GM18861 (cell line): ENCODE data around the gene TDRD10.

Experiments used
- ATAC-seq: cut with Tn5 transposase; IDR thresholded peaks from one replicate; pipeline ENCODE4 v1.9.1; 2021; ENCODE audit not compliant: unreplicated experiment

The TDRD10 gene

GRCh38 chr1:154575951-154576566 is 74.0 kb downstream of the TDRD10 start:
- no peak for ATAC-seq

GRCh38 chr1:154577346-154578057 is 75.5 kb downstream of the TDRD10 start:
- no peak for ATAC-seq

GRCh38 chr1:154578058-154578418 is 76.0 kb downstream of the TDRD10 start:
- no peak for ATAC-seq

GRCh38 chr1:154579374-154579773 is 77.4 kb downstream of the TDRD10 start:
- ATAC-seq = no peak

DNA sequence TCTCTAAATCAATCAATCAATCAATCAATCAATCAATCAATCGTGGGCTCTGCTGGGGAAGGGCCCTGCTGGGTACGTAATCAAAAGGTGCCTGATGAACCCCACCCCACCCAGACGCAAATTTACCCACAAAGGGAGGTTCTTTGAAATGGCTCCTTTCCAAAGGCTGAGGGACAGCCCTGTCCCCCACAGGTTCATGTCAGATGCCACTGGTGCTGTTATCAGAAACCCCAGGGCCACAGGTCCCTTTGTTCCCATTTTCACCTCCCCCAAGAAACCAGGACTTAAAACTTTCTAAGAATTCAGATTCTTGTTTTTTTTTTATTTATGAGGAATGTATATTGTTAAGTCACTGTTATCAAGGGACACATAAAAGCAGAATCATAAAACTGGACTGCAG is 79.7 kb downstream of the TDRD10 start:
- no peak for ATAC-seq

GRCh38 chr1:154582885-154583284 is 80.9 kb downstream of the TDRD10 start:
- ATAC-seq = no peak

DNA sequence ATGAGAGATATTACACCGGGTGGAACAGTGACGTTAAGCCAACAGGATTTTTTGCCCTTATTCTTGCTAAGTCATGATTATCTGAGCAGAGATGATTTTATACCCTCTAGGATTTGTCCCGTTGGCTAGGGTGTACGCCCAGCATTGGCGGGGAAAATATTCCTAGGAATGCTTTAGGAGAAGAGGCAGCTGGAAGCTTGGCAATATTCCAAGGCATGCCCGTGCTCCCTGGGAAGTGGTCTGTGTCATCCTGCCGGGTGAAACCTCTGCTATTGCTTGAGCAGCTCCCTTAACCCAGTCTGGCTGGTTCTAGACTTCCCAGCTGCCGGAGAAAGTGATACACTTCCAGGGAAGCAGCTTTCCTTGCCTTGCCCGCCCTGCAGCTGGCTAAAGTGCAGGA is 81.8 kb downstream of the TDRD10 start:
- ATAC-seq = no peak

- no peak for ATAC-seq
Observed at GRCh38 chr1:154584267-154584994, 82.4 kb downstream of the TDRD10 start.

- ATAC-seq = no peak
Observed at GRCh38 chr1:154586231-154586630, 84.2 kb downstream of the TDRD10 start.

- ATAC-seq = no peak
Observed at GRCh38 chr1:154586641-154587040, 84.6 kb downstream of the TDRD10 start.

GRCh38 chr1:154589780-154590179 is 87.8 kb downstream of the TDRD10 start:
- ATAC-seq = no peak

- no peak for ATAC-seq
Observed at GRCh38 chr1:154590756-154591155, 88.7 kb downstream of the TDRD10 start.

- ATAC-seq = no peak
Observed at GRCh38 chr1:154591206-154591605, 89.2 kb downstream of the TDRD10 start.

- no peak for ATAC-seq
Observed at GRCh38 chr1:154593390-154593789, 91.4 kb downstream of the TDRD10 start.

DNA sequence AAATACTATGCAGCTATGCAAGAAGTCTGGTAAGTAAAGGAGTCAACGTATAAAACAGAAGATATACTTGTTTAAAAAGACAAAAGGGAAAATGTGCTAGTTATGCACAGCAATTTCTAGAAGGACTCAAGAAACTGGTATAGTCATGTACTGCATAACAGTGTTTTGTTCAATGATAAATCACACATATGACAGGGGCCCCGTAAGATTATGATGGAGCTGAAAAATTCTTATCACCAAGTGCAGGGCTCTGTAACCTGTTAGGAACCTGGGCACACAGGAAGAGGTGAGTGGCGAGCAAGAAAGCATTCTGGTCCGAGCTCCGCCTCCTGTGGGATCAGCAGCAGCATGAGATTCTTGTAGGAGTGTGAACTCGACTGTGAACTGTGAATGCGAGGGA is 92.8 kb downstream of the TDRD10 start:
- ATAC-seq = no peak

- no peak for ATAC-seq
Observed at GRCh38 chr1:154595621-154596020, 93.6 kb downstream of the TDRD10 start.
